K562 treated with DMSO at 1 percent for 48 hours (cell line): Measurements from ENCODE around the gene CLIP4. TPM values are rescaled to one million over a fixed set of nuclear protein-coding genes. Genes with fewer than 3 reads are reported as not detected.

Source experiments
- total RNA-seq: library from RNA; unstranded; fragments of 300-600 nt; gene quantifications from 2 replicates; pipeline ENCODE4 v1.2.3, GENCODE V29; 2022; ENCODE audit warnings: low replicate concordance; ENCODE audit errors: extremely low read depth

CLIP4 gene
- not detected in 2 replicates for total RNA-seq

DNA sequence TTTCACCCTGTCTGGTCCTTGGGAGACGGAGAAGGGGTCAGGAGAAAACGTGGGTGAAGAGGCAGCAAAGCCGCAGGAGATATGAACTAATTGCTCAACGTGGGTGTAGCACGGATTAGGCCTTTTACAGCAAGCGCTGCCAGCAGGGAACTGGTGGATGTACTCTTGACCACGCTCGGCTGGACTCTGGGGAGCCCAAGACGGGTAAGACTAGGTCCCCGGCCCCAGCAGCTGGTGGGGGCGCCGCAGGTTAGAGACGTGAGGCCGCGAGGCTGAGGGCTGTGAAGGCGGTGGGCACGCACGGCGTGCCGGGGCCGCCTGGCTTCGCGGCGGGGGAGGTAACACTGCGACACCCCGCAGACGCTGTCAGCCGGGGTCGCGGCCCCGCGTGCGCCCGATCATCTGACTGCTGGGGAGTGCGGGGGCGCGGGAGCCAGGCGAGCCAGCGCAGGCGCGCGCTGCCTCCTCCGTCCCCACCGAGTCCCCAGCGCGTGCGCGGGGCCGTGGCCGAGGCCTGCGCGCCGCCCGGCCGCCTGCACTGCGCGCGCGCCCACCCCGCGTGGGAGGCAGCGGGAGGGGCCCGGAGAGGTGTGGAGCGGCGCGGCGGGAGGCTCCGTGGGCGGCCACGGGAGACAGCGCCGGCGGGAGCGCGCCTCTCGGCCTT lies at the start of gene CLIP4:
CLIP4 (plus strand) TSS at position 470 of the 664 bp plus-strand sequence. CDS start 5,974 bp downstream, outside the sequence.

DNA sequence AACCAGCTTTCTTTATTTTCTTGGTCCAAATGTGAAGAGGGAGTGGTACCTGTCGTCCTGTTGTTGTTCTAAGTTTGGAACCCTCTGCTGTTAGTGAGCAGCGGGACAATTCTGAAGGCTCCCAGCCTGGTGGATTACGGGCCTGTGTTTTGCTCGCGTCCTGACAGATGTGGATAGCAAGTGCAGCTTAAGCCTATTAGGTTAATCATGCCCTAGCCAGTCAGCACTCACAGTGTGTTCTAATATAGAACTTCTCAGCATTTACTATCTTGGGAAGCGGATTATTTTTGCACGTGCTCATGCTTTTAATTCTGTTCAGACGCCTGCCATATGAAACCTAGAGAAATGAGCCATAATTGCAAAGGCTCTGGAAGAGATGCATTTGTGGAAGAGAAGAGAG lies 40.8 kb upstream of the CLIP4 start, which contains the start of gene PCARE:
PCARE (minus strand) TSS at position 113 of the 400 bp plus-strand sequence. CDS start 262 bp downstream, outside the sequence.

Other genes starting within 250 kb of the CLIP4 start
- not detected in 2 replicates for gene TRMT61B, start 245.1 kb upstream of the CLIP4 start, total RNA-seq
- not detected in 2 replicates for gene WDR43, start 220.7 kb upstream of the CLIP4 start, total RNA-seq
- gene TOGARAM2, start 134.1 kb upstream of the CLIP4 start, total RNA-seq: not detected in 2 replicates
- not detected in 2 replicates for gene PCARE, start 40.9 kb upstream of the CLIP4 start, total RNA-seq